Thyroid gland (tissue), 4 donors: ENCODE results near the gene RIC3.

Experiments
- CTCF ChIP-seq, 6 experiments: fragments of 200-600 bp in 3 of 6; fragments of 450-650 bp in 3 of 6; sonication (generic) in 3 of 6; IDR thresholded peaks; one replicate each; pipeline ENCODE4 v1.5.1; 2016 to 2019; ENCODE audit warnings: antibody characterized with exemption in 6 of 6, mild to moderate bottlenecking in 2 of 6, inconsistent platforms in 1 of 6, moderate library complexity in 1 of 6
- POLR2A ChIP-seq, 2 donors: fragments of 450-650 bp; IDR thresholded peaks; one replicate each; pipeline ENCODE4 v1.6.1; 2017; ENCODE audit warnings: antibody characterized with exemption in 2 of 2, mild to moderate bottlenecking in 2 of 2, moderate library complexity in 1 of 2

GRCh38 chr11:8203414-8203715, 34.5 kb upstream of the RIC3 start:
- TF ChIP-seq CTCF (IDR thresholded peaks at IDR 0.05) (no peak), POLR2A (IDR thresholded peaks at IDR 0.05) (no peak)
